ENCODE results near the gene TMBIM1. TPM values are rescaled to one million over a fixed set of nuclear protein-coding genes. Genes with fewer than 3 reads are reported as not detected.

TMBIM1 gene
- total RNA-seq, 1 experiment from 2014 or later, result 114 TPM

DNA sequence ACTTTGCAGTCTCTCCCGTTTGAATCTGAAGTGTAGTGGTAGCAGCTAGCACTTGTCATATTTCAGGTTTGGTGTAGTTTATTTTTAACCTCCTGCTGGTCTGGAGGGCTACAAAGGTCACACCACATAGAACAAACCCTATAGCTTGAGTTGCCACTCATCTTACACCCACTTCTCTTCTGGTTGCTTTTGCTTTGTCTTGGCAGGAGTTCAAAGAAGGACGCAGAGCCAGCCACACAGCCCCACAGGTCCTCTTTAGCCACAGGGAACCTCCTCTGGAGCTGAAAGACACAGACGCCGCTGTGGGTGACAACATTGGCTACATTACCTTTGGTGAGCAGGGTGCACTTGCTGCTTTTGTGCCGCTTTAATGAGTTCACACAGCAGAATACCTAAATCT lies 47.1 kb downstream of the TMBIM1 start:
- TF ChIP-seq, protein P1, sequence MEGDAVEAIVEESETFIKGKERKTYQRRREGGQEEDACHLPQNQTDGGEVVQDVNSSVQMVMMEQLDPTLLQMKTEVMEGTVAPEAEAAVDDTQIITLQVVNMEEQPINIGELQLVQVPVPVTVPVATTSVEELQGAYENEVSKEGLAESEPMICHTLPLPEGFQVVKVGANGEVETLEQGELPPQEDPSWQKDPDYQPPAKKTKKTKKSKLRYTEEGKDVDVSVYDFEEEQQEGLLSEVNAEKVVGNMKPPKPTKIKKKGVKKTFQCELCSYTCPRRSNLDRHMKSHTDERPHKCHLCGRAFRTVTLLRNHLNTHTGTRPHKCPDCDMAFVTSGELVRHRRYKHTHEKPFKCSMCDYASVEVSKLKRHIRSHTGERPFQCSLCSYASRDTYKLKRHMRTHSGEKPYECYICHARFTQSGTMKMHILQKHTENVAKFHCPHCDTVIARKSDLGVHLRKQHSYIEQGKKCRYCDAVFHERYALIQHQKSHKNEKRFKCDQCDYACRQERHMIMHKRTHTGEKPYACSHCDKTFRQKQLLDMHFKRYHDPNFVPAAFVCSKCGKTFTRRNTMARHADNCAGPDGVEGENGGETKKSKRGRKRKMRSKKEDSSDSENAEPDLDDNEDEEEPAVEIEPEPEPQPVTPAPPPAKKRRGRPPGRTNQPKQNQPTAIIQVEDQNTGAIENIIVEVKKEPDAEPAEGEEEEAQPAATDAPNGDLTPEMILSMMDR (IDR thresholded peaks at IDR 0.05), result no peak
- TF ChIP-seq, protein P2, sequence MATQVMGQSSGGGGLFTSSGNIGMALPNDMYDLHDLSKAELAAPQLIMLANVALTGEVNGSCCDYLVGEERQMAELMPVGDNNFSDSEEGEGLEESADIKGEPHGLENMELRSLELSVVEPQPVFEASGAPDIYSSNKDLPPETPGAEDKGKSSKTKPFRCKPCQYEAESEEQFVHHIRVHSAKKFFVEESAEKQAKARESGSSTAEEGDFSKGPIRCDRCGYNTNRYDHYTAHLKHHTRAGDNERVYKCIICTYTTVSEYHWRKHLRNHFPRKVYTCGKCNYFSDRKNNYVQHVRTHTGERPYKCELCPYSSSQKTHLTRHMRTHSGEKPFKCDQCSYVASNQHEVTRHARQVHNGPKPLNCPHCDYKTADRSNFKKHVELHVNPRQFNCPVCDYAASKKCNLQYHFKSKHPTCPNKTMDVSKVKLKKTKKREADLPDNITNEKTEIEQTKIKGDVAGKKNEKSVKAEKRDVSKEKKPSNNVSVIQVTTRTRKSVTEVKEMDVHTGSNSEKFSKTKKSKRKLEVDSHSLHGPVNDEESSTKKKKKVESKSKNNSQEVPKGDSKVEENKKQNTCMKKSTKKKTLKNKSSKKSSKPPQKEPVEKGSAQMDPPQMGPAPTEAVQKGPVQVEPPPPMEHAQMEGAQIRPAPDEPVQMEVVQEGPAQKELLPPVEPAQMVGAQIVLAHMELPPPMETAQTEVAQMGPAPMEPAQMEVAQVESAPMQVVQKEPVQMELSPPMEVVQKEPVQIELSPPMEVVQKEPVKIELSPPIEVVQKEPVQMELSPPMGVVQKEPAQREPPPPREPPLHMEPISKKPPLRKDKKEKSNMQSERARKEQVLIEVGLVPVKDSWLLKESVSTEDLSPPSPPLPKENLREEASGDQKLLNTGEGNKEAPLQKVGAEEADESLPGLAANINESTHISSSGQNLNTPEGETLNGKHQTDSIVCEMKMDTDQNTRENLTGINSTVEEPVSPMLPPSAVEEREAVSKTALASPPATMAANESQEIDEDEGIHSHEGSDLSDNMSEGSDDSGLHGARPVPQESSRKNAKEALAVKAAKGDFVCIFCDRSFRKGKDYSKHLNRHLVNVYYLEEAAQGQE (IDR thresholded peaks at IDR 0.05; ENCODE audit: insufficient read depth in 1 of 2, low read depth in 2 of 2, low read length in 1 of 2), result no peak
- TF ChIP-seq TCF7L2 (IDR thresholded peaks at IDR 0.05; ENCODE audit: low read depth, low read length), result no peak
- TF ChIP-seq POLR2AphosphoS5 (IDR thresholded peaks at IDR 0.05; ENCODE audit: low read depth, low read length), result no peak
- no peak for TF ChIP-seq SIN3A (IDR thresholded peaks at IDR 0.05; ENCODE audit: borderline replicate concordance, insufficient read depth, low read depth, low read length)
- no peak for ATAC-seq
- Histone ChIP-seq H3K9me3 (ENCODE audit: control insufficient read depth, insufficient read depth, low read depth, low read length) (no peaks in the 10 kb centered on the region), H3K27me3 (ENCODE audit: control insufficient read depth, insufficient read depth, low read length) (no peaks in the 10 kb centered on the region), H3K4me1 (ENCODE audit: control insufficient read depth, insufficient read depth, low read length) (no peaks in the 10 kb centered on the region), H3K36me3 (ENCODE audit: control insufficient read depth, insufficient read depth, low read length) (peaks cover 54% of the 10 kb centered on the region), H3K27ac (ENCODE audit: low read length) (no peak overlapping the region), H3K4me3 (ENCODE audit: low read depth in 2 of 2, low read length in 2 of 2) (no peak overlapping the region)
- ChIA-PET POLR2A (no interaction called here), CTCF (no interaction called here)
- no TSS peak for BruUV-seq (replicated peaks)
- intact Hi-C loops (cut with micrococcal nuclease; ENCODE audit: unreplicated experiment), result no loop called here
- DNase-seq (ENCODE audit: low read depth, low spot score), result no peak
- in situ Hi-C loops (cut with HindIII; ENCODE audit: low pct_unique_long_range_greater_than_20kb, low sequenced_read_pairs), result no loop called here

DNA sequence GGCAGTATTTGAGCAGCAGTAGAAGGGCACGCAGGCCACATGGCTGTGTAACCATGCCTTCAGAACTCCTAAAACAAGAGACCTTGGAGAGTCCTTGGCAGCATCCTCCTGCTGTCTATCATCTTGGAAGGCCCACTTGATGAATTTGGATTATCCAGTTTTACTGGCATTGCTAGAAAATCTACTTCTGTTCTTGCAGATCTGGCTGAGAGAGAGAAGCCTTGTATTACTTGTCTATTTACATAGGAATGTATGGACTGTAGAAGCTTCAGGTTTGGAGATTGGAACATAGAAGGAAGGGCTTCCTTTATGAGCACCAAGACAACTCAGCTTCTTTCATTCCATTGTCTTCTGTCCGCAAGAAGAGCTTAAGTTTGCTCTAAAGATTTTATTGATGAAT lies 47.6 kb downstream of the TMBIM1 start:
- ATAC-seq, result no peak
- CTCF ChIA-PET, result no interaction called here
- H3K4me3 ChIP-seq (ENCODE audit: low read depth in 2 of 2, low read length in 2 of 2), result no peak overlapping the region
- no peaks in the 10 kb centered on the region for H3K9me3 ChIP-seq (ENCODE audit: control insufficient read depth, insufficient read depth, low read depth, low read length)
- POLR2A ChIA-PET, result no interaction called here
- no peaks in the 10 kb centered on the region for H3K4me1 ChIP-seq (ENCODE audit: control insufficient read depth, insufficient read depth, low read length)
- TF ChIP-seq, protein P1 (IDR thresholded peaks at IDR 0.05), result no peak
- TF ChIP-seq, protein P2 (IDR thresholded peaks at IDR 0.05; ENCODE audit: insufficient read depth in 1 of 2, low read depth in 2 of 2, low read length in 1 of 2), result no peak
- TF ChIP-seq POLR2AphosphoS5 (IDR thresholded peaks at IDR 0.05; ENCODE audit: low read depth, low read length), result no peak
- no peak for TF ChIP-seq SIN3A (IDR thresholded peaks at IDR 0.05; ENCODE audit: borderline replicate concordance, insufficient read depth, low read depth, low read length)
- no peak for TF ChIP-seq TCF7L2 (IDR thresholded peaks at IDR 0.05; ENCODE audit: low read depth, low read length)
- no peak for DNase-seq (ENCODE audit: low read depth, low spot score)
- H3K36me3 ChIP-seq (ENCODE audit: control insufficient read depth, insufficient read depth, low read length), result peaks cover 55% of the 10 kb centered on the region
- BruUV-seq (replicated peaks), result no TSS peak
- no peaks in the 10 kb centered on the region for H3K27me3 ChIP-seq (ENCODE audit: control insufficient read depth, insufficient read depth, low read length)
- in situ Hi-C loops (cut with HindIII; ENCODE audit: low pct_unique_long_range_greater_than_20kb, low sequenced_read_pairs) (no loop called here), intact Hi-C loops (cut with micrococcal nuclease; ENCODE audit: unreplicated experiment) (no loop called here)
- H3K27ac ChIP-seq (ENCODE audit: low read length), result no peak overlapping the region
